ENCODE measurements around the gene CCDC12.

Gene CCDC12

DNA sequence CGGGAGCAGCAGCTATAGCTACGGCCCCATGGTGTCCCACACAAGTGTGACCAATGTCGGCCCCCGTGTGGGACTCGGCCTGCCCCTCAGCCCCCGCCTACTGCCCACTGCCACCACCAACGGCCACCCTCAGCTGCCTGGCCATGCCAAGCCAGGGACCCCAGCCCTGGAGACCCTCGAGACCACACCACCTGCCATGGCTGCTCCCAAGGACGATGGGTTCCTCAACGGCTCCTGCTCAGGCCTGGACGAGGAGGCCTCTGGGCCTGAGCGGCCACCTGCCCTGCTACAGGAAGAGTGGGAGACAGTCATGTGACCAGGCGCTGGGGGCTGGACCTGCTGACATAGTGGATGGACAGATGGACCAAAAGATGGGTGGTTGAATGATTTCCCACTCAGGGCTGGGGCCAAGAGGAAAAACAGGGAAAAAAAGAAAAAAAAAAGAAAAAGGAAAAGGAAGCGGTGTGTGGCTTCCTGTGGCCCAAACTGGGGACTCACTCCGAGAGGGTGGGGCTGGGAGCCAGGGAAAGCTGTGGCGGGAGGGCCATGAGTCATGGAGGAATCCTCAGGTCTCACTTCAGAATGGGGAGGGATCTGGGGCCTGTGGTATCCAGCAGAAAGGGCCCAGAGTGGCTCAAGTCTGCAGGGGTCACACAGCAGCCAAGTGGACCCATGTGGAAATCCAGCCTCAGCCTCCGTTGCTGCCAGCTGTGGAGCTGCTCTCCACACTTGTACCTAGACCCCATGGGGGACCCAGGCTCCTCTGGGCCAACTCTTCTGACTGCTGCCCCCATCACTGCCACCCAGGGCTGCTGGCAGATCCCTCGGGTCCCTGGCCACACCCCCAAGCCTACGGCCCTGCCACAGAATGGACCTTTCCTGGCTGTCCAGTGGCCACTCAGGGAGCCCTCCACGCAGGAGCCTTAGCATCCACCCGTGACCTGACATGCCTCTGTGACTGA, 72.9 kb downstream of the CCDC12 start:
- DNase-seq, result no peak

DNA sequence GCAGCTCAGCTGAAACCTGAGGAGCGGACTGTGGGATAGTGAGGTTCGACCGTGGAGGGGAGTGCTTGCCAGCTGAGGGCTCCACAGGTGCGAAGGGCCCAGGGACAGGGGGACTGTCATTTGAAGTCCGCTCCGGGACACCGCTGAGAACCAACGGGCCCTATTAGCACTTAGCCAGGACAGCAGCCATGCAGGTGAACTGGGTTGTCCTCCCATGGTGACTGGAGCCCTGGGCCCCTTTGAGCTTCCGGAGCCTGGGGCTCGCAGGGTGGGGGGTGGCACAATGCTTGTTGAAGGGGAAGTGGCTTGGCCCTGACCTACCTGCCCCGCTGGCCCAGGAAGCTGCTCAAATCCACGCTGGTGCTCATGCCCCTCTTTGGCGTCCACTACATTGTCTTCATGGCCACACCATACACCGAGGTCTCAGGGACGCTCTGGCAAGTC, 74.3 kb downstream of the CCDC12 start:
- DNase-seq, result no peak

DNA sequence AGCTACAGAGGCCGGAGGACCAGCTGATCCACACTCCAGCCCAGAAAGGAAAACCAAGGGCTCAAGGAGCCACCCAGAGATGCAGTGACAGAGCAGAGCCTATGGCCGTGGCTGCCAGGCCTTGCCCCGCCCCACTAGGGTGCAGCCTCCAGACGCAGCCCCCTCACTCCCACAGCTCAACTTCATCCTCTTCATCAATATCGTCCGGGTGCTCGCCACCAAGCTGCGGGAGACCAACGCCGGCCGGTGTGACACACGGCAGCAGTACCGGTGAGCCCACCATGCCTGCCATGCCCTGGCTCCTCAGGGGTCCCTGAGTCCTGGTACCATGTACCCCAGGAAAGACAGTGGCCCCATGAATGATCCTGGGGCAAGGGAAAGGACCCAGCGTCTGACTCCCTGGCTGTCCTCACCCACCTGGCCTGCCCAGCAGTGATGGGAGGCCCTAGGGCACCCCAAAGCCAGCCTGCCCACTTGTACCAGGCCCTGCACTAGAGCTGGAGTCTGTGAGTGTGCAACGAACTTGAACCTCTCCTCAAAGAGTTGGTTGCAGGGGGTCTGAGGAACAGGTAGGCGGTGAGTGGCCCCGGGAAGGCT, 74.9 kb downstream of the CCDC12 start:
- DNase-seq, result no peak

DNA sequence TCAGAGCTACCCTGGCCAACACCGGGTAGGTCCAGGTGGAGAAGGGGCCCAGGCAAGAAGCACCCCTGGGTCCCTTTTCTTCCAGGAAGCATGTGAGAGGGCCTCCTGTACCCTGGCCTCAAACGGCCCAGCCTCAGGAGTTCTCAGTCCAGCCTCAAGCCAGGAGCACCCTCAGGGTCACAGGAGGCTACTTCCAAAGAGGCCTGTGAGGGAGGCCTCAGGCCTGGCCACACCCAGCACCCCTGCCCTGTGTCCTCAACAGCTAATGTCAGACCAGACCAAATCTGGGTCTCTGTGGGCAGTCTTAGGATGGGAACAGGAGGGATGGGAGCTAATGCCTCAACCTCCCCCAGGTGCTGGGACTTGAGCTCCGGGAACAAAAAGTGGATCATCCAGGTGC, 75.5 kb downstream of the CCDC12 start:
- no peak for DNase-seq

DNA sequence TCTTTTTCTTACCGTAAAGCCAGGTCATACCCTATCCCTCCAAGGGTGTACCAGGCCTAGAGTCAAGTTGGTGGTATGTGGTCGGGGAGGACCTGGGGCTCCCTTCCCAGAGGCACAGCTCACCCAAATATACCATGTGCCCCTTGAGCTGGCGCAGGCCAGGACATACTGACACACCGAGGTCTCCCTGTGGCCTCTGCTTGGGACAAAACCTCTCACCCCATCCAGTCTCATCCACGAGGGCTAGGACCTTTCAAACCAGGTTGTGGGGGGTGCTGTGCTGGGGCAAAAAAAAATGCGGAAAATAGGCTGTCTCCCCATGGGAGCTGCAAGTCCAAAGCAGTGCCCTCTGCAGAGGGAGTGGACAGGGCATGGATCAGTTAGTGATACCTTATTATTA, 76.2 kb downstream of the CCDC12 start:
- DNase-seq, result no peak

DNA sequence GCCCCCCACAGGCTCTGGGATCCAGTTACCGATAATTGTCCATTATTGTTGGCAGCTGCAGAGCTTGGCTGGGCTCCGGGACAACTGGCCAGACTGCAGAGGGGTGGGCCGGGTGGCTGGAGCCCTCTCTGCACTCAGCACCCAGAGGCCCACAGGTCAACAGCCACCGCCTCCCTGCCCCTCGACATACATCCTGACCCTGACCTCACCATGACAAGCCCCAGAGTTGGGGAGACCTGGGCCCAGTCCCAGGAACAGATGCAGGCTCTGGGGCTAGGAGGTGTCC, 76.6 kb downstream of the CCDC12 start:
- no peak for DNase-seq

DNA sequence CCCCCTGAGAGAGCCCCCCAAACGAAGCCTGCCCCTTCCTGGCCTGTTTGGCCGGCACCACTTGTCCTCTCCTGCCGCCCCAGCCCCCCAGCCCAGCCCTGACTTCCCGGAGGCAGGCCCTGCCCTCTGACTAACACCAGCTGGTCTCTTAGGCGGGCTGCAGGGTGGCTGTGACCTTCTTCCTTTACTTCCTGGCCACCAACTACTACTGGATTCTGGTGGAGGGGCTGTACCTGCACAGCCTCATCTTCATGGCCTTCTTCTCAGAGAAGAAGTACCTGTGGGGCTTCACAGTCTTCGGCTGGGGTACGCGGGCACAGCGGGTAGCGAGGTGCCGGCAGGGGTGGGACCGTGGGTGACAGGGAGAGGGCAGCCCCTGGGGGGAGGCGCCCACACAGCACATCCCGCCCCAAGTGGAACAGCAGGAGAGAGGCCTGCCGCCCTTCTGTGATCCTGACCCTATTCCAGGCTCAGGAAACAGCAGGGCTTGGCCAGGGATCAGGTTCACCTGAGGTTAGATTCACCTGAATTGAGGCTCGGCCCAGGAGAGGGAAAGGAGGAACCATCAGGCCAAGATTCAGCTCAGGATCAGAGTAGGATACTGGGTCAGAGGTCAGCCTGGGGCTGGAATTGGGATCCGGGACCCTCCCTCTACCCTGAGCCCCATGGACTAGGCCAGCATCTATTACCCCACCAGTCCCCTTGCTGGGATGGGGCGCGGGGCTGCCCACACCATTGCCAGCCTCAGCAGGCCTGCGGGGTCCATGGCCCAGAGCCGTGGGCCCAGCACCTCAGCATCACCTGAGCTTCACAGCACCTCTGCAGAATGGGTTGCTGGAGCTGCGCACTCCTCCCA, 77.2 kb downstream of the CCDC12 start:
- DNase-seq, result no peak

DNA sequence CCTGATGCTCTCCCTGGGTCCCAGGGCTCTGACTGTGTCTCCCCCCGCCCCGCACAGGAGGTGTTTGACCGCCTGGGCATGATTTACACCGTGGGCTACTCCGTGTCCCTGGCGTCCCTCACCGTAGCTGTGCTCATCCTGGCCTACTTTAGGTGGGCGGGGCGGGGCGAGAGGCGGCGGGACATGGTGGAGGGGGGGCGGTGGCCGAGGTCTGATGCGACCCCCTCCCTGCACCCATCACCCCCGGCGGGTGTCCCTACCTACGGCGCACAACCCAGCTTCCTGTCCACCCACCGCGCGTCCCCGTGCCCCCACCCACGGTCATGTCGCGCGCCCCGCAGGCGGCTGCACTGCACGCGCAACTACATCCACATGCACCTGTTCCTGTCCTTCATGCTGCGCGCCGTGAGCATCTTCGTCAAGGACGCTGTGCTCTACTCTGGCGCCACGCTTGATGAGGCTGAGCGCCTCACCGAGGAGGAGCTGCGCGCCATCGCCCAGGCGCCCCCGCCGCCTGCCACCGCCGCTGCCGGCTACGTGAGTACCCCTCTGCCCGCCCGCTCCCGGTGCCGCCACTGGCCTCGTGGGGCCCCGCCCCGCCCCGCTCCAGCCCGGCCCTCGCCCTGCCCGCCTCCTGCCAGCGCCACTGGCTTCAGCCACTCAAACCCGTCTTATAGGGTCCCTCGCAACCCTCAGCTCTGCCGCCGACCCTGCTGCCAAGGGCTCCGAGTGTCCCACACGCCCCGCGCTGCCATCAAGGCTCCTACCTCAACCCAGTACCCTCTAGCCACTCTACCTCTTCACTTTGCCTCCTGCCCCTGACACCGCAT, 78.0 kb downstream of the CCDC12 start:
- DNase-seq, result no peak

DNA sequence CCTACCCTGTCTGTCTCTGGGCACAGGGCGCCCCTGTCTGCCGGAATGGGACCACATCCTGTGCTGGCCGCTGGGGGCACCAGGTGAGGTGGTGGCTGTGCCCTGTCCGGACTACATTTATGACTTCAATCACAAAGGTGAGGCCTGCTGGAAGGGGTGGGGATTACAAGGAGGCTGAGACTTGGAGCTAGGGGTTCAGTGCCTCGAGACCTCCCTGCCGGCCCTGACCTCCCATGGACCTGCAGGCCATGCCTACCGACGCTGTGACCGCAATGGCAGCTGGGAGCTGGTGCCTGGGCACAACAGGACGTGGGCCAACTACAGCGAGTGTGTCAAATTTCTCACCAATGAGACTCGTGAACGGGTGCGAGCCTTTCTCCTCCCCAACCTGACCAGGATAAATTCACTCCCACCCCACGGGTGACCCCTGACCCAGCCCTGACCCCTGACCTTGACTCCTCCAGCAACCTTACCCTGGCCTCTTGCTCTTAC, 78.7 kb downstream of the CCDC12 start:
- no peak for DNase-seq

DNA sequence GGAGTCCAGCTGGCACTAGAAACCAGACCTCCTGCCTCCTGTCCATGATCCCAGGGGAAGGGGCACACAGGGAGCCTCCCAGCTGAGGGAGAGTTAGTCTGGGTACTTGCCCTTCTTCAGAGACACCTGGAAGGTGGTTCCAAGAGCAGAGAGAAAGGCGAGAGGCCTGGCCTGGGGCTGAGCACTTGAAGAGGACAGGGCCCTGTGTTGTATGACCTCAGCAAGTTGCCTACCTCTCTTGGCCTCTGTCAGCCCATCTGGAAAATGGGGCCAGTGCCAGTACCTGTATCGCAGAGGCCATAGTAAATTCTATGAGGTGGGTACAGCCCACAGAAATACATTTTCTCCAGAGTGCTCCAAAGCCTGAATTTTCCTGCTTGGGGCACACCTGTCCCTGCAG, 79.5 kb downstream of the CCDC12 start:
- DNase-seq, result no peak

DNA sequence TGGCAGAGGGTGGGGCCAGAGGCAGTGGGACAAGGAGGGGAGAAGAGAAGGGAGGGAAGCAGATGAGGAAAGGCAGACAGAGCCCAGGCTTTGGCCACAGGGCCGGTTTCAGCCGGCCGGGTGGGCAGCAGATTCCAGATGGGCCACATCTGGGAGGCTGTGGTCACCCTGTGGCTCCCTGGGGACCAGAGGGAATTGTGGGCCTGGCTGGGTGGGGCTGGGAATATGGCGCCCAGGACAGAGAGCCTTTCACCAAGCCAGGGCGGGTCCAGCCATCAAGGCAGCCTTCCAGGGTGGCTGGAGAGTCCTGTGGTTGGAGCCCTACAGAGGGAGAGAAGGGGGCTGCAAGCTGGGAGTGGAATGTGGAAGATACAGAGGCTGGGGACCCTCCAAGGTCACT, 80.2 kb downstream of the CCDC12 start:
- DNase-seq, result no peak

DNA sequence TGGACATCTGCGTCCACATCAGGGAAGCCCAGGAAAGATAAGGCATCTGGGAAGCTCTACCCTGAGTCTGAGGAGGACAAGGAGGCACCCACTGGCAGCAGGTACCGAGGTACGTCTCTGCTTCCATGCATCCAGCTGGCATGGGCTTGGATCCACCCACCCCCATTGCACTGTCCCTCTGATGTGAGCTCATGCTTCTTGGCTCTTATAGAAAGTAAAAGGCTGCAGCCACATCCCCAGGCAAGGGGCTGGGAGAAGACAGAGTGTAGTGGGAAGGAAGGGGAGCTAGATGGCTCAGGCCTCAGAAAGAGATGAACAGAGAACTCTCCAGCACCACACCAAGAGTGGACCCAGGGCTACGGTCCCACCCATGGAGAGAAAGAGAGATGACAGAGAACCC, 80.8 kb downstream of the CCDC12 start:
- no peak for DNase-seq

DNA sequence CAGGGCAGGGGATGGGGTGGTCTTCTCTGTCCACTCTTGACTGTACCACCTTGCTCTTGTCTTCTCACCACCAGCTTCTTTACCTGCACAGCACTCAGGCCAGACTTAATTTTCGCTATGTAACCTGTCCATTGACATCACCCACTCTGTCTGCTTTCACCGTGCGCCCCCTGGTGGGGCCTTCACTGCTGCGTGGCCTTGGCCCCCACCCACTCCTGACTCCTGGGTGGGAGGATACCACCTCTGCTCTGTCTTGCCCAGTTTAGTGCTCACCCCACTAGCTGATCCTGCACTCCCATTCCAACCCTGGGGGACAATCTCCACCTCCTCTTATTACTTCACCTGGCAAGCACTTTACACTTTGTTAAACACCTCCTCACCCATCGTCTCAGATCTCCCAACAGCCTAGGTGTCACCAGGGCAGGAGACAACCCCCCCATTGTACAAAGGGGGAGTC, 81.3 kb downstream of the CCDC12 start:
- DNase-seq, result peak; percentile 38

DNA sequence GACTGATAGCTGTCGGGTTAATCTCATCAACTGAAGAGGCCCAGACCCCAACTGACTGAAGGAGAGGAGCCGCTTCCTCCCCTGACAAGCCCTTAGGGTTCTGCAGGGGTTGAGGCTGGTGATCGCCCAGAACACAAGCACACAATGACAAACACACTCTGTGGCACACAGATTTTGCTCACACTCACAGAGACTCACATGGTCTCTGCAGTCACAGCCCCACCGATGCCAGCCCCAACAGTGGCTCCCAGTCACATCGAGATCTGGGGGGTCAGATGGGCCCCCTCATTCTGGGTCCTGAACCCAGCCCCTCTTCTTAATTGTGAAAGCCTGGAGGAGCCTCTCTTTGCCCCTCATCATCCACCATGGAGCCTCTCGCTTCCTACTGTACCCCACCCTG, 82.3 kb downstream of the CCDC12 start:
- DNase-seq, result no peak

DNA sequence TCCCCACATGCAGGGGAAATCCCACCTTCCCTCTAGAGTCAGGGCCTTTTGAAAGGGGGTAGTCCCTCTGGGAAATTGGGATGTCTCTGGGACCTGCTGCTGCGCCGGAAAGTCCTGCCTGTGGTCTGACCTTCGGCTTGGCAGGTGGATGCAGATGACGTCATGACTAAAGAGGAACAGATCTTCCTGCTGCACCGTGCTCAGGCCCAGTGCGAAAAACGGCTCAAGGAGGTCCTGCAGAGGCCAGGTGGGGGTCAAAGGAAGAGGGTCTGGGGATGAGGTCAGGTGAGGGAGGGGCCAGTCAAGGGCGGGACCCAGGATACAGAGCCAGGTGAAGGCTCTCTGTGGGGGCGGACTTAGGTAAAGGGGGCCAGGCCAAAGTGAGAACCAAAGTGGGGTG, 82.8 kb downstream of the CCDC12 start:
- DNase-seq, result no peak

DNA sequence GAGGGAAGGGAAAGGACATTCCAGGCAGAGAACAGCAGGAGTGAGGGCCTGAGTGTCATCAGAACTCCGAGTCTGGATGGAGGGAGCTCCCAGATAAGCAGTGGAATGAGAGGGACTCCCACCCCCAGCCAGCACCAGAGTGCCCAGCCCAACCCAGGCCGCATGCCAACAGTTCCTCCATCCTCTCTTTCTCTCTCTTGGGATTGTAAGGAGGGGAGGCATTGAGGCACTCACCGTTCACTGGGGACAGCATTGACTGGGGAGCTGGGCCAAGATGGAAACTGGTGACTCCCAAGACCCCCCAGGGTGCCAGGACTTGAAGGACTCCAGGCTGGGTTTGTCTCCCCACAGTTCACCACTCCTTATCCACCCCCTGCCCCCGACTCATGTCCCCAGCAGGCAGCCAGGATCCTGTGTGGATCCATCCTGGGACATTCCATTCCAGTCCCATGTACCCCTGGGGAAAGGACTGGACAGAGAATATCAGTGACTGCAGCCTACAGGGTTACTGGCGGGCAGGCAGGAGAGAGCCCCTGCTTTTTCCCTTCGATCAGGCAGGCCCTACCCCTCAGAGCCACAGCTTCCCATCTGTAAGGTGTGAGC, 83.3 kb downstream of the CCDC12 start:
- DNase-seq, result no peak

DNA sequence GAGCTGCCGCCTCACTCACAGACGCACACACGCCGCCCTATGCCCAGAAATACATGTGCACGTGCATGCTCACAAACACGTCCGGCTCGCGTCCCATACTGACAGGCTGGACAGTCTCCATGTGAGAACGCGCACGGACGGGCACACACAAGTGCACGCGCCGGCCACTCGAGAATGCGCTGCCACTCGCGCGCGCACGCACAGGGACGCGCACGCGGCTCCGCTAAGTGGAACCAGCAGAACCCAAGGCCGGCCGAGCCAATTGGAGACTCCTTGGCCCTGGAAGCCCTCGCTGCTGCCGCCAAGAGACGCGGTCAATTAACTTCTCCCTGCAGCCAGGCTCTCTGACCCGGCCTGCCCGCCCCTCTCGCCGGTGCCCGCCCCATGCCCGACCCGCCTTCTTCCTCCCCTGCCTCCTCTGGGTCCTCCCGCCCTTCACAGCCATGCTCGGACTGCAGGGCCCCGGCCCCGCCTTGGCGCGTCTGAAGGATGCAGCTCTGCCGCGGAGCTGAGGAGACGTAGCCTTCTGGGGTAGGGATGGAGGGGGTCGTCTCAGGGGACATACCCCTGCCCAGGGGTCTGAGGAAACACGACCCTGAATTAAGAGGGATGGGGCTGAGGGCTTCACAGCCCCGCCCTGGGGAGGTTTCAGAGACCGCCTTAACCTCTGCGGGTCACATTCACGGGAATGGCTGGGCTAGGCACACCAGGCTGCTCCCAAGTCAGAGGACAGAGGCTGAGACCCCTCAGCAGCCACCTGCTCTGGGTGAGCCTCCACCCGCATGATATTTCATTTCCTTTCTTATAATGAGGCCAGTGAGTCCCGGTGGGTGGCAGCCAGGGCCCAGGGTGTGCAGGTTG, 84.0 kb downstream of the CCDC12 start:
- no peak for DNase-seq

DNA sequence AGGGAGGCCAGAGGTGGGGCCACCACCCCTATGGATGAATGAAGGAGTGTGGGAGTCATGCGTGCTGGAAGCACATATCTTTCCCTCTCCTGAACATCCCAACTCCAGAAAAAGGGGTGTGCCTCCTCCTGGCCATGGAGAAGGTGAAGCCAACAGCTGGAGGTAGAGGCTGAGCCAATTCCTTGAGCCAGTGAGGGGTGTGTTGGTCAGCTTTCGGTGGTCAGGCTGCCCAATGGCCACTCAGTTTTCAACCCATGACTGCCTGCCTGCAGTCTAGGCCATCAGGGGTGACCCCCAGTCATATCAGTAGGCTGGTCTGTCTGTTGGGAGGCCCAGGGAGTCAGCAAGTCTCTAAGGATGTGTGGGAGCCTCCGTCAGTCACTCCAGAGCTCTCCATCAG, 85.4 kb downstream of the CCDC12 start:
- DNase-seq, result no peak

DNA sequence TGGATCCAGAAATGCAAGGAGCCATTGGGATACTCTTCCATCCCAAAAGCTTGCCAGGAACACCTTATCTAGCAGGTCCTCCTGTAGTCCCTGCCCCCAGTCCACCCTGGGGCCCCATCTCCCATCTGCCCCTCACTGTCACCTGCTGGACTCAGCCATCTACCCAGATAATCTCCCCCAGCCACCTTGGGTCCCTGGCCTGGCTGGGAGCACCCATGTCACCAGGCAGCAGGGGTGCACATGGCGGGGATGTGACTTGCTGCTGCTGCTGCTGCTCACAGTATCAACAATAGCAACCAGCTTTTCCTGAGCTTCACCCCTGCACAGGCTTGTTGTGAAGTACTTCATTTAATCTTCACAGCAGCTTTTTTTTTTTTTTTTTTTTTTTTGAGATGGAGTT, 86.4 kb downstream of the CCDC12 start:
- no peak for DNase-seq

DNA sequence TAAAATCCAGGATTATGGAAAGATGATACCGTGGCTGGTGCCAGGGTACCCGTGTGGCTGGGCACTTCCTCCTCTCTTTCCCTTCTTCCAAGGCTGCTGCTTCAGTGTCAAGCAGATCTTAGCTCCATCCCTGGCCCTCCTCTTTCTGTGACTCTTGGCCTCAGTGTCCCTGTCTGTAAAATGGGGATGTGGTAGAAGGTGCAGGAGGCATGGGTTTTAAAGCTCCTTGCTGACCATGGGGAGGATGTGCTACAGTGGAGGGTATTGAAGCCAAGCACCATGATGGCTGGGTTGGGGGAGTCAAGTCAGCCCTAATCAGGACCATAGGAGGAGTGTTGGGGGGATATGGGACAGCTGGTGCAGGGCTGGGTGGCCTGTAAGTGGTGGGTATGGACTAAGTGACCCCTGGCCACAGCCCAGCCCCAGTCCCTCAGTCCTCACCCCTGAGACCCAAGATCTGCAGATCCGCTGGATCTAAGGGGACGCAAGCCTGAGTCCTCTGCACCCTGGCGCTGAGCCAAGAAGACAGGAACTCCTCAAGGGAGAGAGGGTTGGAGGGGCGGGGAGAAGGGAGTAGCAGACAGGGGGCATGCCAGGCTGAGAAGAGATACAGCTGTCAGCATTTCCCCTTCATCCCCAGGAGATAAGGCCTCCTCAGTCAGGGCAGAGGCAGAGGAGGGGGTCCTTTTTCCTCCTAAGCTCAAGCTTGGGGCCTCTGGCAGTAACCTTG, 87.0 kb downstream of the CCDC12 start:
- no peak for DNase-seq

Measured in NCI-H526 treated with DMSO at 0.1 percent for 48 hours (cell line).